ENCODE data around the gene MAG.
A peak's percentile ranks its signal among the peaks of the same experiment; 100 is the strongest.

The MAG gene

GRCh38 chr19:35316560-35316959, 24.6 kb downstream of the MAG start:
- no peaks in the 10 kb centered on the region for H3K27me3 ChIP-seq (ENCODE audit: insufficient read depth, low read length, poor library complexity, severe bottlenecking)
- peaks cover 3% of the 10 kb centered on the region for H3F3A ChIP-seq (ENCODE audit: low read depth)
- H3K36me3 ChIP-seq (ENCODE audit: insufficient read depth, low read length), result no peaks in the 10 kb centered on the region
- no peak overlapping the region for H3K9ac ChIP-seq (ENCODE audit: low read depth, low read length, poor library complexity, severe bottlenecking)
- no peak overlapping the region for H2AFZ ChIP-seq (ENCODE audit: low read length)
- H3K79me2 ChIP-seq (ENCODE audit: insufficient read depth, low read length), result no peaks in the 10 kb centered on the region
- no peaks in the 10 kb centered on the region for H3K9me2 ChIP-seq (replicated peaks; ENCODE audit: low read depth, low read length)
- no peak overlapping the region for H3K4me2 ChIP-seq (ENCODE audit: low read depth, low read length, poor library complexity, severe bottlenecking)
- no peaks in the 10 kb centered on the region for H4K20me1 ChIP-seq (ENCODE audit: insufficient read depth, low read length, poor library complexity, severe bottlenecking)
- H3K4me3 ChIP-seq (ENCODE audit: low read length, poor library complexity, severe bottlenecking), result no peak overlapping the region
- TF ChIP-seq EZH2phosphoT487 (IDR thresholded peaks at IDR 0.05; ENCODE audit: borderline replicate concordance), result no peak
- no peak for TF ChIP-seq CTCF (conservative IDR thresholded peaks at IDR 0.05; ENCODE audit: low read length)
- H3K9me3 ChIP-seq (ENCODE audit: insufficient read depth, low read depth, low read length), result no peaks in the 10 kb centered on the region
- H3K4me1 ChIP-seq (ENCODE audit: insufficient read depth, low read length, poor library complexity, severe bottlenecking), result peaks cover 51% of the 10 kb centered on the region

- no peaks in the 10 kb centered on the region for H3K79me2 ChIP-seq (ENCODE audit: insufficient read depth, low read length)
- peaks cover 51% of the 10 kb centered on the region for H3K4me1 ChIP-seq (ENCODE audit: insufficient read depth, low read length, poor library complexity, severe bottlenecking)
- H2AFZ ChIP-seq (ENCODE audit: low read length), result peak overlapping the region; percentile 13
- peaks cover 3% of the 10 kb centered on the region for H3F3A ChIP-seq (ENCODE audit: low read depth)
- no peaks in the 10 kb centered on the region for H3K27me3 ChIP-seq (ENCODE audit: insufficient read depth, low read length, poor library complexity, severe bottlenecking)
- H3K36me3 ChIP-seq (ENCODE audit: insufficient read depth, low read length), result no peaks in the 10 kb centered on the region
- H3K4me3 ChIP-seq (ENCODE audit: low read length, poor library complexity, severe bottlenecking), result no peak overlapping the region
- H3K4me2 ChIP-seq (ENCODE audit: low read depth, low read length, poor library complexity, severe bottlenecking), result no peak overlapping the region
- TF ChIP-seq EZH2phosphoT487 (IDR thresholded peaks at IDR 0.05; ENCODE audit: borderline replicate concordance), result no peak
- TF ChIP-seq CTCF (conservative IDR thresholded peaks at IDR 0.05; ENCODE audit: low read length), result no peak
- no peaks in the 10 kb centered on the region for H4K20me1 ChIP-seq (ENCODE audit: insufficient read depth, low read length, poor library complexity, severe bottlenecking)
- peaks cover 3% of the 10 kb centered on the region; the same call in 1 of the 2 replicates for H3K9me3 ChIP-seq (ENCODE audit: insufficient read depth, low read depth, low read length)
- no peaks in the 10 kb centered on the region for H3K9me2 ChIP-seq (replicated peaks; ENCODE audit: low read depth, low read length)
- H3K9ac ChIP-seq (ENCODE audit: low read depth, low read length, poor library complexity, severe bottlenecking), result peak overlapping the region; percentile 22
Measured at GRCh38 chr19:35317464-35318043, 25.6 kb downstream of the MAG start.

GRCh38 chr19:35318679-35319448, 26.9 kb downstream of the MAG start:
- Histone ChIP-seq H3K4me1 (ENCODE audit: insufficient read depth, low read length, poor library complexity, severe bottlenecking) (peaks cover 40% of the 10 kb centered on the region), H3K9ac (ENCODE audit: low read depth, low read length, poor library complexity, severe bottlenecking) (peak overlapping the region; percentile 68), H3K4me2 (ENCODE audit: low read depth, low read length, poor library complexity, severe bottlenecking) (peak overlapping the region; percentile 51), H3K4me3 (ENCODE audit: low read length, poor library complexity, severe bottlenecking) (peak overlapping the region; percentile 33), H4K20me1 (ENCODE audit: insufficient read depth, low read length, poor library complexity, severe bottlenecking) (no peaks in the 10 kb centered on the region), H3K27me3 (ENCODE audit: insufficient read depth, low read length, poor library complexity, severe bottlenecking) (no peaks in the 10 kb centered on the region), H3K36me3 (ENCODE audit: insufficient read depth, low read length) (no peaks in the 10 kb centered on the region), H3F3A (ENCODE audit: low read depth) (peaks cover 3% of the 10 kb centered on the region), H3K79me2 (ENCODE audit: insufficient read depth, low read length) (no peaks in the 10 kb centered on the region), H3K9me3 (ENCODE audit: insufficient read depth, low read depth, low read length) (peaks cover 3% of the 10 kb centered on the region; the same call in 1 of the 2 replicates), H2AFZ (ENCODE audit: low read length) (no peak overlapping the region; the same call in 1 of the 2 replicates), H3K9me2 (replicated peaks; ENCODE audit: low read depth, low read length) (no peaks in the 10 kb centered on the region)
- no peak for TF ChIP-seq CTCF (conservative IDR thresholded peaks at IDR 0.05; ENCODE audit: low read length)
- TF ChIP-seq EZH2phosphoT487 (IDR thresholded peaks at IDR 0.05; ENCODE audit: borderline replicate concordance), result no peak
